PC-3 (cell line): Measurements from ENCODE around the gene RNF126.

Source experiments
- CTCF ChIP-seq: fragments of 300-600 bp; sonication (generic); conservative IDR thresholded peaks from 2 replicates; pipeline ENCODE4 v1.5.1; 2017; ENCODE audit warnings: antibody characterized with exemption, low read depth, mild to moderate bottlenecking, low read length
- EZH2 ChIP-seq: fragments of 300-600 bp; sonication (generic); IDR thresholded peaks from one replicate; pipeline ENCODE4 v1.6.1; 2017; ENCODE audit warnings: antibody characterized with exemption, mild to moderate bottlenecking, low read length; ENCODE audit not compliant: unreplicated experiment

- TF ChIP-seq CTCF (no peak), EZH2 (no peak)
Observed at GRCh38 chr19:688992-689391, 26.0 kb upstream of the RNF126 start.
